GM08714 (cell line): ENCODE data around the gene RBM23.

Experiments
- H3K4me3 ChIP-seq: fragments of 200-500 bp; sonication (Bioruptor generic); 2 replicates; pipeline ENCODE4 v1.5.1; 2014; ENCODE audit warnings: mild to moderate bottlenecking, low read length, inconsistent platforms
- ZNF274 ChIP-seq: IDR thresholded peaks from 2 replicates; pipeline ENCODE4 v1.6.1; 2012; ENCODE audit warnings: mild to moderate bottlenecking, low read depth, low read length

Gene RBM23

DNA sequence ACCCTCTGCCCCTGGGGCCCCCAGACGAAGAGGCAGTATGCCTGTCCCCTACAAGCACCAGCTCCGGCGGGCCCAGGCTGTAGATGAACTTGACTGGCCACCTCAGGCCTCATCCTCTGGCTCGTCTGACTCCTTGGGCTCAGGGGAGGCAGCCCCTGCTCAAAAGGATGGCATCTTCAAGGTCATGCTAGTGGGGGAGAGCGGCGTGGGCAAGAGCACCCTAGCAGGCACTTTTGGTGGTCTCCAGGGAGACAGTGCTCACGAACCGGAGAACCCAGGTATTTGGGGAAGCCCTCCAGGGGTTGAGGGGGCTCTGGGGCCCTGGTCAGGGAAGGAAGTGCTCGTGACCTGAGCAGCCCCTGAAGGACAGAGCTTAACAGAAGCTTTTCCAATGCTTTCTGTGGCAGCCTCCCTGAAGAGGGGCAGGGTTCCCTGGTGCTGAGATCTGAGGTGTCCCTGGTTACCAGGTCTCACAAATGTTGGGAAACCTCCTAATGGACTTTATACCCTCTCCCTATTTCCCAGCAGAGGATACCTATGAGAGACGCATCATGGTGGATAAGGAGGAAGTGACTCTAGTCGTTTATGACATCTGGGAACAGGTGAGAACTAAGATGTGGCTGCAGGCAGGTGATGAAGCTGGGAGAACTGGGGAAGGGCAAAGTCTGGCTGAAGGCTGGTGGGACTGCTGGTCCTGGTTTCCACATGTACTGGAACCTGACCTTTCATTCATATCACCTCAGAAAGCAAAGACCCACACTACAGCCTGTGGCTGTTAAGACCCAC is 34.0 kb downstream of the RBM23 start:
- H3K4me3 ChIP-seq: no peak overlapping the region
- TF ChIP-seq ZNF274: no peak

DNA sequence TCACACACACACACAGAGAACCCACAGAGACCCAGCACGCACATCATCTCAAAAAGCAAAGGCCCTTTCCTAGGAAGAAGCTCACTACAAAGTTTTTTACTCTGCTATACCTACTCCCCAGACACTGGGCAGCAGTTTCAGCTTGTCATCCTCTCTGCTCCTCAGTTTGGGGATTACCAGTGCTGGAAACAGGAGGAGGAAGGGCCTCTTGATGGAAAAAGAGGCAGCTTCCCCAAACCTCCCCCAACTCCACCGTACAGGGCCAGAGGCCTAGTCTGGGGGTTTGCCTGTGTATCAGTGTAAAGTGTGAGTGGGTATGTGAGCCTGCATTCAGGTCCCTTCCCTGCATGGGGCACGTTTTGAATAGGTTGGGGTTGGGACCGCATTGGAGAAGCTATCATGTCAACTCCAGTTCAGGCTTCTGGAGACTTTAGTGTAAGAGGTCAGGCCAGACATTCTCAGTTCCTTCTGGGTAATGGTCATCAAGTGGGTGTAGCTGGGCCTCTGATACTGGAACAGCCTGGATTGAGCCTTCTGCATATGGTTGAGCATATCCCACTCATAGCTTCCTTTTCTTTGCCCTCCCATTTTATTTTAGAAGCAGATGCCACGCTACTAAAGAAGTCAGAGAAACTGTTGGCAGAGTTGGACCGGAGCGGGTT is 34.7 kb downstream of the RBM23 start:
- no peak for TF ChIP-seq ZNF274
- no peak overlapping the region for H3K4me3 ChIP-seq

DNA sequence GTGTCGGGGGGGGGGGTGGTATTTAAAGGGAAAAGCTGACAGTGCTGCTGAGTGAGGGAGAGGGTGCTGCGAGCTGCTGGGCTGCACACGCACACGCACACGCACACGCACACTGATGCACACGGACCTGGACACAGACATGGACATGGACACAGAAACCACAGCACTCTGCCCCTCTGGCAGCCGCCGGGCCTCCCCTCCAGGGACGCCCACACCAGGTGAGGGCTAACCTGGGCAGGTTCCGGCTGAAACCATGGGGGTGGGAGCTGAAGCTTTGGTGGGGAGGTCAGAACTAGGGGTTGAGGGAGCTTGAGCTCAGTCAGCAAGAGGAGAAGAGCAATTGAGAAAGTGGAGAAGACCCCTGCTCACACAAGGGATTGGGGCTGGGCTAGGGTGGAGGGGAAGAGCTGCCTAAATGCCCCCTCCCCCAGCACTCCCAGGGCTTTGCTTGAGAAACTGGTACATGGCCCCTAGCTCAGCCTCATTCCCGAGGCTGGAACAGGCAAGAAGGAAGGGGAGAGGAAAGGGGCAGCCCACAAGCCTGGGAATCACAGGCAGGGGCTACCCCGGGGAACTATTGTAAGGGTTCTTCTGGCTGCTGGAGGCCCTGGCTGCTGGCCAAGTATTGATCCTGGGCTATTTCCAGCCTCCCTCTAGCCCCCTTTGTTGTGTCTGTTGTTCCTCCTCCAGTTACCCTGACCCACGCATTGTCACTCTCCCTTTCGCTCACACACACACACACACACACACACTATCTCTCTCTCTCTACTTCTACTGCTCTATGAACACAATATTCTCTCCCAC is 35.6 kb downstream of the RBM23 start, which contains the start of gene REM2:
Gene REM2 (plus strand): TSS at position 50 of the 804 bp plus-strand sequence. CDS start 66 bp downstream, at position 116.
- H3K4me3 ChIP-seq: no peak within 1 kb of the TSS
- no peak for TF ChIP-seq ZNF274

DNA sequence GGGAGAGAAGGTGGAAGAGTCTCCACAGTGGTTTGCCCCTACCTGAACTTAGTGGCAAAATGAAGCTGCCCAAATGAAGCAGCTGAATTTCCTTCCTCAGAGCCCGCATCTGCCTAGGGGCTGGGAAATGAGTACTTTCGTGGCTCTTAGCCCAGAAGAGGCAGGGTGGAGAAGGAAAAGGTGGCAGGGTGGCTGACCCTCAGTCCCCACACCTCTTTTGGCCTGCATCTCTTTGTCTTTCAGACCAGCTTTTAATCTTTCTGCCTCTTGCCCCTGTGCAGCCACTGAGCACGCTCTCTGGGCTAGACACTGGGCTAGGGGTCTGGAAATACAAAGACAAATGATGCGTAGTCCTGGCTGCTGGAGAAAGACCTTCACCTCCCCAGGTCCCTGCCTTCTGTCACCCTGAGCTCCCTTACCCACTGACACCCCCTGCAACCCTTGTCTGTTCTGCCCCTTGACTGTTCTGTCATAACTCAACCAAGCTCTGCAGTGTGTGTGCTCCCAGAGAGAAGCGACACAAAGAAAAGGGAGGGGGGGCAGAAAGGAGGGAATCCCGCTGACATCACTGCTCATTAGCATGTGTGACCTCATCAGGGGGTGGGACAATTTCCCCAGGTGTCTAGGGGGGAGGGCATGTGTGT is 36.3 kb downstream of the RBM23 start:
- no peak overlapping the region for H3K4me3 ChIP-seq
- TF ChIP-seq ZNF274: no peak

DNA sequence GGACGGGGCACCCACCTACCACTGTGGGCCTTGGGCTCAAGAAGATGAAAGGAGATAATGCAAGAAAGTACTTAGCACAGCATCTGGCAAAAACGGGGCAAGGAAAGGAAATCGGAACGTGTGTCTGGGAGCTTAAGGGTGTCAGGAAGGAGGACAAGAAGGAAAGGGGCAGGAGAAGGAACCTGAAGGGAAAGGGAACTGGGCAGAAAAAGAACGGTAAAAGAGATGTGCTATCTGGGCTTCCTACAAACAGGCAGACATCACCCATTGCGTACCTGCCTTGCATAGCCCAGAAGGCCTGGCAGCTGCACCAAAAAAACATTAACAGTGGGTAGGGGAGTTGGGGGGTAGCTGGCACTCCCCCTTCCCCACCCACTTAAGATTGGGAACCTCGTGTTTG is 36.9 kb downstream of the RBM23 start:
- H3K4me3 ChIP-seq: no peak overlapping the region
- TF ChIP-seq ZNF274: no peak

DNA sequence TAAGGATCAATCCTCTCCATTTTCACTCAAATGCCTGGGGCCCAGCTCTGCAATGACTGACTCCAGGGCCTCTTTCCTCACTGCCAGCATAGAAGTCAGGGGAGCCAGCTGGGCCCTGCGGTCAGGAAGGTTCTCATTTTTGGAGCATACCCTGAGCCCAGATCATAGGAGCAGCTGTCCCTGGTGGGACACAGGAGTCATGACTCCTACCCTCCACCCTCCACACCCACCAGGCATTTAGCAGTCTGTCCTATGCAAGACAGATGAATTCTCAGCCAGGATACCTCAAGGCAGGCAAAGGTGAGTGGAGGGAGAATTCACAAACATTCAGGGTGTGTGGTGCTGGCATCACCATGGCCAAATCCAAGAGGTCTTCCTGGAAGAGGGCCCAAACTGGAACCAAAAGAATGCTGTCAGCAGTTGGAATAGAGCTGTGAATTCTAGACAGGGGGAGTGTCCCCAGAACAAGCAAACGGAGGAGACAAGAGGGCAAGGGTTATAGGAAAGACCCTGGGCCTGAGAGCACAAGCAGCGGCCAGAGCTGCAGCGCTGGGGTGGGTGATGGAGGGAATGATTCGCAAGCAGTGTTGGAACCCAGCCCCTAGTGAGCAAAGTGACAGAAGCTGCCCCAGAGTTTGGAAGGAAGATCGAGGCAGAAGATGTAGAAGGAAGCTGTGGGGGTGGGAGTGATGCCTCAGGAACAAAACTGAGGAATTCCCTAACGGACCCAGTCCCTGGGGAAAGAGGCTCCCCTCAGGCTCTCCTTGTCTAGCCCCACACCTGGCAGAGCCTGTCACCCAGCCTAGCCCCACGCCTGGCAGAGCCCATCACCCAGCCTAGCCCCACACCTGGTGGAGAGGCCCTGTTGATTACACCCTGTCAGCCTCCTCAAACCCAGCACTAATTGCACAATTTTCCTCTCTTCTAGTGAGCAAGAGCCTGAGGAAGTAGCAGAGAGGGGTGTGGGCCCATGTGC is 40.4 kb downstream of the RBM23 start:
- no peak overlapping the region for H3K4me3 ChIP-seq
- no peak for TF ChIP-seq ZNF274

DNA sequence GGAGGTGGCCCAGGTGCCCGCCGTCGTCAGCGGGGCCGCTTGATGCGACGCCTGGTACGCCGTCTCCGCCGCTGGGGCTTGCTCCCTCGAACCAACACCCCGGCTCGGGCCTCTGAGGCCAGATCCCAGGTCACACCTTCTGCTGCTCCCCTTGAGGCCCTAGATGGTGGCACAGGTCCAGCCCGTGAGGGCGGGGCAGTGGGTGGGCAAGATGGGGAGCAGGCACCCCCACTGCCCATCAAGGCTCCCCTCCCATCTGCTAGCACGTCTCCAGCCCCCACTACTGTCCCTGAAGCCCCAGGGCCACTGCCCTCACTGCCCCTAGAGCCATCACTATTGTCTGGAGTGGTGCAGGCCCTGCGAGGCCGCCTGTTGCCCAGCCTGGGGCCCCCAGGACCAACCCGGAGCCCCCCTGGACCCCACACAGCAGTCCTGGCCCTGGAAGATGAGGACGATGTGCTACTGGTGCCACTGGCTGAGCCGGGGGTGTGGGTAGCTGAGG is 41.9 kb downstream of the RBM23 start:
- no peak for TF ChIP-seq ZNF274
- no peak overlapping the region for H3K4me3 ChIP-seq

DNA sequence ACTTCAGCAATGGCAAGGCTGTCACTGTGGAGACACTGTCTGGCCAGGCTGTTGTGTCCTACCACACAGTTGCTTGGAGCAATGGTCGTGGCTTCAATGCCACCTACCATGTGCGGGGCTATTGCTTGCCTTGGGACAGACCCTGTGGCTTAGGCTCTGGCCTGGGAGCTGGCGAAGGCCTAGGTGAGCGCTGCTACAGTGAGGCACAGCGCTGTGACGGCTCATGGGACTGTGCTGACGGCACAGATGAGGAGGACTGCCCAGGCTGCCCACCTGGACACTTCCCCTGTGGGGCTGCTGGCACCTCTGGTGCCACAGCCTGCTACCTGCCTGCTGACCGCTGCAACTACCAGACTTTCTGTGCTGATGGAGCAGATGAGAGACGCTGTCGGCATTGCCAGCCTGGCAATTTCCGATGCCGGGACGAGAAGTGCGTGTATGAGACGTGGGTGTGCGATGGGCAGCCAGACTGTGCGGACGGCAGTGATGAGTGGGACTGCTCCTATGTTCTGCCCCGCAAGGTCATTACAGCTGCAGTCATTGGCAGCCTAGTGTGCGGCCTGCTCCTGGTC is 43.1 kb downstream of the RBM23 start:
- no peak for TF ChIP-seq ZNF274

DNA sequence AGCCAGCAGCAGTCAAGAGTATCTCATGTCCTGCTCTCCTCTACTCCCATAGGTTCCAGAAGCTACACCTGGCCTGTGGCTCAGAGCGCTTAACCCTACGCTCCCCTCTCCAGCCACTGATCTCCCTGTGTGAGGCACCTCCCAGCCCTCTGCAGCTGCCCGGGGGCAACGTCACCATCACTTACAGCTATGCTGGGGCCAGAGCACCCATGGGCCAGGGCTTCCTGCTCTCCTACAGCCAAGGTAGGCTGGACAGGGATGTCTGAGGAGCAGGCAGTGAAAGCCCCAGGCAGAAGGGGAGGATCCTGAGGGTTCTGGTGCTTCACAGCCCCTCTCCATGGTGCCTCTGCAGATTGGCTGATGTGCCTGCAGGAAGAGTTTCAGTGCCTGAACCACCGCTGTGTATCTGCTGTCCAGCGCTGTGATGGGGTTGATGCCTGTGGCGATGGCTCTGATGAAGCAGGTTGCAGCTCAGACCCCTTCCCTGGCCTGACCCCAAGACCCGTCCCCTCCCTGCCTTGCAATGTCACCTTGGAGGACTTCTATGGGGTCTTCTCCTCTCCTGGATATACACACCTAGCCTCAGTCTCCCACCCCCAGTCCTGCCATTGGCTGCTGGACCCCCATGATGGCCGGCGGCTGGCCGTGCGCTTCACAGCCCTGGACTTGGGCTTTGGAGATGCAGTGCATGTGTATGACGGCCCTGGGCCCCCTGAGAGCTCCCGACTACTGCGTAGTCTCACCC is 43.8 kb downstream of the RBM23 start:
- no peak for TF ChIP-seq ZNF274
- H3K4me3 ChIP-seq: no peak overlapping the region

More for the DNA sequence above, 43.1 kb downstream of the RBM23 start:
- no peak overlapping the region for H3K4me3 ChIP-seq

DNA sequence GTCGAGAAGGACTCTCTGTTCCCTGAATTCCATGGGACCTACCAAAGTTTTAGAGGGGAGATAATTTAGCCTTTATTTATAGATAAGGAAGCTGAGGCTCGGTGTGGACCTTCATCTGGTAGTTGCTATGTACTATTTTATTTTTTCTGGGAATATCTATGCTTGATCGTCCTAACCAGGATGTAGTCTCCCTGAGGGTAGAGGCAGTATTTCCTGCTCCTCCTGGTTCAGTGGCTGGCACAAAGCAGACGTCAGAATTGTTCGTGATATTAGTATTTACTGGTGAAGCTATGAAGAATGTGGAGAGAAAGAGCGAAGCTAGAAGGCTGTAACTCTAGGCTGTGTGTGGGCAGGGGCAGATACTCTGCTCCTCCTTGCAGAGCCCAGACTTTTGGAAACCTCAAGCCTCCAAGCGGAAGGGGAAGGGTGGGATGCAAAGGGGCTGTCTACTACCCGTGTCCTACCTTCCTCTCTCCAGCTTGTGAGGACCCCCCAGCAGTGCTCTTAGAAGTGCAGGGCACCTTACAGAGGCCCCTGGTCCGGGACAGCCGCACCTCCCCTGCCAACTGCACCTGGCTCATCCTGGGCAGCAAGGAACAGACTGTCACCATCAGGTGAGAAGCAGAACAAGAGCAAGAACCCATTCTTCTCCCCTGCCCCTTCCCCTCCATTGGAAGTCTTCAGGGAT is 46.0 kb downstream of the RBM23 start:
- no peak for TF ChIP-seq ZNF274
- H3K4me3 ChIP-seq: peak overlapping the region; percentile 87
